Measurements from ENCODE around the gene NPR2. TPM values are rescaled to one million over a fixed set of nuclear protein-coding genes. Genes with fewer than 3 reads are reported as not detected.
A peak's percentile ranks its signal among the peaks of the same experiment; 100 is the strongest.

Gene NPR2
- total and polyA plus RNA-seq, 9 donors, result 5.5 to 54.4 (median 18.0) TPM

GRCh38 chr9:35811381-35812024 is 20.1 kb downstream of the NPR2 start:
- Histone ChIP-seq H3K4me3 (peak overlapping the region; percentile 55), H3K4me1 (ENCODE audit: insufficient read depth) (peaks cover 2% of the 10 kb centered on the region), H3K27ac (peak overlapping the region in 1 of 2 donors; percentile 63), H3K27me3 (no peaks in the 10 kb centered on the region), H3K9me3 (no peaks in the 10 kb centered on the region), H3K36me3 (no peaks in the 10 kb centered on the region)
- intact Hi-C loops (cut with DNase I), result loop anchor here in 1 of 4 donors (5.0 kb wide), 1 partner anchor 74 kb away; no protein-coding TSS in a partner anchor
- TF ChIP-seq POLR2A (IDR thresholded peaks at IDR 0.05) (no peak), EP300 (IDR thresholded peaks at IDR 0.05) (no peak)
- TF ChIP-seq, protein P1, sequence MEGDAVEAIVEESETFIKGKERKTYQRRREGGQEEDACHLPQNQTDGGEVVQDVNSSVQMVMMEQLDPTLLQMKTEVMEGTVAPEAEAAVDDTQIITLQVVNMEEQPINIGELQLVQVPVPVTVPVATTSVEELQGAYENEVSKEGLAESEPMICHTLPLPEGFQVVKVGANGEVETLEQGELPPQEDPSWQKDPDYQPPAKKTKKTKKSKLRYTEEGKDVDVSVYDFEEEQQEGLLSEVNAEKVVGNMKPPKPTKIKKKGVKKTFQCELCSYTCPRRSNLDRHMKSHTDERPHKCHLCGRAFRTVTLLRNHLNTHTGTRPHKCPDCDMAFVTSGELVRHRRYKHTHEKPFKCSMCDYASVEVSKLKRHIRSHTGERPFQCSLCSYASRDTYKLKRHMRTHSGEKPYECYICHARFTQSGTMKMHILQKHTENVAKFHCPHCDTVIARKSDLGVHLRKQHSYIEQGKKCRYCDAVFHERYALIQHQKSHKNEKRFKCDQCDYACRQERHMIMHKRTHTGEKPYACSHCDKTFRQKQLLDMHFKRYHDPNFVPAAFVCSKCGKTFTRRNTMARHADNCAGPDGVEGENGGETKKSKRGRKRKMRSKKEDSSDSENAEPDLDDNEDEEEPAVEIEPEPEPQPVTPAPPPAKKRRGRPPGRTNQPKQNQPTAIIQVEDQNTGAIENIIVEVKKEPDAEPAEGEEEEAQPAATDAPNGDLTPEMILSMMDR (IDR thresholded peaks at IDR 0.05), result no peak
- DNase-seq, result peak in 3 of 5 donors; percentile 40 to 56 (median 54)
- 5 to 6% (median 5%) methylated on average over 12 of the region's 12 CpGs for WGBS, 3 donors

DNA sequence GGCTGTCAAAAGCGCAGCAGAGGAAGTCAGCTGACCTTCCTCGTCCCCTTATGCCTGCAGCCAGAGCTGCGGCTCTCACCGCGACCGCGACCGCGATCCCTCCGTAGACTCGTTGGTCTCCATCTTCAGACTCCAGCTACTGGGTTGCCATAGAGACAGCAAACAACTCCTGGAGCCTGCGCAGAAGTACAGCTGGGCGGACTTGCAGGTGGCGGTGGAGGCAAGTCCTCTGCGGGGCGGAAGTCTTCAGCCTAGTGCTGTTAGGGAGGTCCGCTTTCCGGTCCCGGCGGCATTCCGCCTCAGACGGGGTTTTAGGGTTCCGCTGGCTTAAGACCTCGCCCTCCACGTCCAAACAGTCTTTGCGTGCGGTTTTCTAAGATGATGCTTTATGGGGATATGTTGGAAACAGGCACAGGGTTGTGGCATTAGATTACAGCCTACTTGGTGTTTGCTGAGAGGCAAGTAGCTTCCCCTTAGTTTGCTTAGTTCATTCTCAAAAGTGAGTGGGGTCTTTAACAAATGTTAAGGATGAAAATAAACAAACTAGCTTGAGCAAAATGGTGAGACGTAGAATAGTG is 20.7 kb downstream of the NPR2 start, which contains the start of gene SPAG8:
Gene SPAG8 (minus strand): TSS at position 238 of the 578 bp plus-strand sequence. CDS start 115 bp downstream, at position 123.
- Histone ChIP-seq H3K4me3 (peak within 1 kb of the TSS; percentile 55), H3K27me3 (no peaks in the 10 kb centered on the region), H3K36me3 (no peaks in the 10 kb centered on the region), H3K4me1 (ENCODE audit: insufficient read depth) (peaks cover 2% of the 10 kb centered on the region), H3K27ac (peak within 1 kb of the TSS; percentile 17 to 63), H3K9me3 (no peaks in the 10 kb centered on the region)
- DNase-seq, result peak; percentile 90 to 94 (median 92)
- TF ChIP-seq, protein P1 (IDR thresholded peaks at IDR 0.05), result no peak
- TF ChIP-seq POLR2A (IDR thresholded peaks at IDR 0.05) (peak; percentile 14), EP300 (IDR thresholded peaks at IDR 0.05) (no peak)
- intact Hi-C loops (cut with DNase I), result loop anchor here in 1 of 4 donors (5.0 kb wide), 1 partner anchor 75 kb away; no protein-coding TSS in a partner anchor
- WGBS, 3 donors, result 0 to 1% (median 0%) methylated on average over 26 to 28 of the region's 28 CpGs

DNA sequence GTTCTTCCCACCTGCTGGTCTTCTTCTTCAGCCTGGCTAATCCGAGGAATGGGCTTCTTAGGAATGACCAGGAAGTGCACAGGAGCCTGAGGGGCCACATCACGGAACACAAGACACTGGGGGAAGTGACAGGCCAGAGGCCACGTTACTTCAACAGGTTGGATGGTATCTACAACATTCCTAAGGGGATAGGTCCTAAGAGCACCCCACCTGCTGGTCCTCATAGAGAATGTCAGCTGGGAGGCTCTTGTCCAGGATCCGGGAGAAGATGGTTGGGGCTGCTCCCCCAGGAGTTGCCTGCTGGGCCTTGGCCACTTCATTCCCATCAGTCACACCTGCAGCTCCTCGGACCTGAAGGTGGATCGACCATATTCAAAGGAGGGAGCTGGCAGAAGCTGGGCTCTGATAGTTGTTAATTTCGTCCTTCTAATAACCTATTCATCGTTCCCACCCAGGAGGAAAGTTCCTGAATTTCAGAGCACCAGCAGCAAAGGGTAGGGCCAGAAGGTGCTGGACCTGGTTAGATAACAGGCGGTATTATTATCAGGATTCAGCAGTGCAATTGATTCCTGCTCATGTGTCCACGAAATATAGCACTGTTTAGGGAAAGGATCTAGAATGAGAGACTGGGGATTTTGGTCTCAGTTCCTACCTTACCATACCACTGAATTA is 22.2 kb downstream of the NPR2 start:
- no peak for DNase-seq
- intact Hi-C loops (cut with DNase I), result loop anchor here in 1 of 4 donors (5.0 kb wide), 1 partner anchor 76 kb away; no protein-coding TSS in a partner anchor
- Histone ChIP-seq H3K9me3 (no peaks in the 10 kb centered on the region), H3K4me3 (no peak overlapping the region), H3K36me3 (no peaks in the 10 kb centered on the region), H3K4me1 (ENCODE audit: insufficient read depth) (peaks cover 2% of the 10 kb centered on the region), H3K27ac (peak overlapping the region in 1 of 2 donors; percentile 96), H3K27me3 (no peaks in the 10 kb centered on the region)
- 73 to 79% (median 76%) methylated on average over 10 of the region's 10 CpGs for WGBS, 3 donors
- TF ChIP-seq POLR2A (IDR thresholded peaks at IDR 0.05) (no peak), EP300 (IDR thresholded peaks at IDR 0.05) (no peak)
- TF ChIP-seq, protein P1 (IDR thresholded peaks at IDR 0.05), result no peak

DNA sequence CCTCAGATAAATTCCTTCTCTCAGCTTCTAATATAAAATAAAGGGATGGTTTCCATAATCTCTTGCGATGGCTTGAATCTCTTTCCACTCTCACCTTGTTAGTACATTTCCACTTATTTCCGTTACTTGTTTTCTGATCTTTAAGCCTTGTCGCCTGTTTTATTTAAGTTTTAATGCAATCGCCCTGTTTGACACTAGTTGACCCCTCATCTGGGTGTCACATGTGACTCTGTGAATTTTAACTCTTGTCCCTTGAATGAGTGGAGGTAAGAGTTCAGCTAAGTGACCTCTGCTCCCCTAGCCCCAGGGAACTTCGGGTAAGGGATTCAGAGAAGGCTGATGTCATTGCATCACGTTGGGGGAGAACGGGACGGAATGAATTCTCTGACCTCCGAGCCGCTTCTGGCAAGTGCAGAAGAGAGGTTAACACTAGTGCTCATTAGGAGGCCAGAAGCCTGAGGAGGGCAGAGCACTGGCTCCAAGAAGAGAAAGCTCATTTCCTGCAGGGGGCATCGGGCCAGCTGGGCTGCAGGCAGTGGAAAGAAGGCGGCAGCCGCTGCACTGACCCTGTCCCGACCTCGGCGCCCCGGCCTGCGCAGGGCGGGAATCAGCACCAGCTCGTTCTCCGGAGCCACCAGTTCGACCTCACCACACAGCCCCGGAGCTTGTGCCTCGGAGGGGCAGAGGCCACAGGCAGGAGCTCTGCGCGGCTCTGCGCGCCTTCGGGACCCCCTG is 22.9 kb downstream of the NPR2 start:
- Histone ChIP-seq H3K4me3 (peak overlapping the region; percentile 74), H3K4me1 (ENCODE audit: insufficient read depth) (peaks cover 2% of the 10 kb centered on the region), H3K27me3 (no peaks in the 10 kb centered on the region), H3K36me3 (no peaks in the 10 kb centered on the region), H3K27ac (peak overlapping the region; percentile 89 to 96), H3K9me3 (no peaks in the 10 kb centered on the region)
- TF ChIP-seq EP300 (IDR thresholded peaks at IDR 0.05) (peak; percentile 42), POLR2A (IDR thresholded peaks at IDR 0.05) (no peak)
- TF ChIP-seq, protein P1 (IDR thresholded peaks at IDR 0.05), result no peak
- intact Hi-C loops (cut with DNase I), result loop anchor here in 1 of 4 donors (5.0 kb wide), 1 partner anchor 77 kb away; no protein-coding TSS in a partner anchor
- DNase-seq, result peak; percentile 70 to 82 (median 73)
- 7 to 9% (median 8%) methylated on average over 23 to 29 of the region's 29 CpGs for WGBS, 3 donors
